Uterus (tissue), 4 donors: ENCODE data around the gene SRP9. TPM values are rescaled to one million over a fixed set of nuclear protein-coding genes. Genes with fewer than 3 reads are reported as not detected.

Source experiments
- DNase-seq, 2 donors: peaks; one replicate each; pipeline ENCODE4 v3.0.0-alpha.2; 2019 to 2020
- H3K27ac ChIP-seq, 2 donors: fragments of 200-600 bp; sonication (generic); 1 replicate in 1 of 2; 2 replicates in 1 of 2; pipeline ENCODE4 v1.5.1; 2016 to 2018
- H3K27me3 ChIP-seq, 2 donors: fragments of 200-600 bp; sonication (generic); one replicate each; pipeline ENCODE4 v1.5.1; 2018 to 2019; ENCODE audit warnings: control low read depth in 1 of 2
- H3K36me3 ChIP-seq, 2 donors: fragments of 200-600 bp; sonication (generic); one replicate each; pipeline ENCODE4 v1.5.1; 2019; ENCODE audit warnings: control low read depth in 1 of 2
- H3K4me1 ChIP-seq, 2 donors: fragments of 200-600 bp; sonication (generic); one replicate each; pipeline ENCODE4 v1.5.1; 2018 to 2019; ENCODE audit warnings: control low read depth in 1 of 2
- H3K4me3 ChIP-seq, 2 donors: fragments of 200-600 bp; sonication (generic); 1 replicate in 1 of 2; 2 replicates in 1 of 2; pipeline ENCODE4 v1.5.1; 2018 to 2019; ENCODE audit warnings: mild to moderate bottlenecking in 1 of 2
- H3K9me3 ChIP-seq, 2 donors: fragments of 200-600 bp; sonication (generic); one replicate each; pipeline ENCODE4 v1.5.1; 2019; ENCODE audit warnings: control low read depth in 1 of 2
- POLR2A ChIP-seq, 2 donors: fragments of 450-650 bp; IDR thresholded peaks; one replicate each; pipeline ENCODE4 v1.6.1; 2016; ENCODE audit warnings: antibody characterized with exemption in 2 of 2, mild to moderate bottlenecking in 1 of 2, moderate library complexity in 1 of 2
- intact Hi-C: fragments of 100-400 bp; cut with DNase I; formaldehyde crosslinking; loops from one replicate; pipeline ENCODE4 v1.15.1; 2023; ENCODE audit warnings: low total_unique reads
- total RNA-seq, 4 donors: library from RNA; depleted of rRNA in 3 of 4; stranded (reverse); fragments of >200 nt in 3 of 4; gene quantifications; one replicate each; pipeline versions ENCODE4 v1.1.0 to v1.2.4, GENCODE V29; 2014 to 2023
- TF ChIP-seq, protein P1 (sequence below), 4 experiments: fragments of 200-600 bp in 2 of 4; fragments of 450-650 bp in 2 of 4; sonication (generic) in 2 of 4; IDR thresholded peaks; one replicate each; pipeline ENCODE4 v1.5.1; 2016 to 2019; ENCODE audit warnings: antibody characterized with exemption in 4 of 4, mild to moderate bottlenecking in 2 of 4, moderate library complexity in 1 of 4
- donor health status: DM: yes; HTN: yes; CAD: no.

SRP9 gene
- total RNA-seq, 4 donors from 2014 or later: 169 to 551 (median 202) TPM

DNA sequence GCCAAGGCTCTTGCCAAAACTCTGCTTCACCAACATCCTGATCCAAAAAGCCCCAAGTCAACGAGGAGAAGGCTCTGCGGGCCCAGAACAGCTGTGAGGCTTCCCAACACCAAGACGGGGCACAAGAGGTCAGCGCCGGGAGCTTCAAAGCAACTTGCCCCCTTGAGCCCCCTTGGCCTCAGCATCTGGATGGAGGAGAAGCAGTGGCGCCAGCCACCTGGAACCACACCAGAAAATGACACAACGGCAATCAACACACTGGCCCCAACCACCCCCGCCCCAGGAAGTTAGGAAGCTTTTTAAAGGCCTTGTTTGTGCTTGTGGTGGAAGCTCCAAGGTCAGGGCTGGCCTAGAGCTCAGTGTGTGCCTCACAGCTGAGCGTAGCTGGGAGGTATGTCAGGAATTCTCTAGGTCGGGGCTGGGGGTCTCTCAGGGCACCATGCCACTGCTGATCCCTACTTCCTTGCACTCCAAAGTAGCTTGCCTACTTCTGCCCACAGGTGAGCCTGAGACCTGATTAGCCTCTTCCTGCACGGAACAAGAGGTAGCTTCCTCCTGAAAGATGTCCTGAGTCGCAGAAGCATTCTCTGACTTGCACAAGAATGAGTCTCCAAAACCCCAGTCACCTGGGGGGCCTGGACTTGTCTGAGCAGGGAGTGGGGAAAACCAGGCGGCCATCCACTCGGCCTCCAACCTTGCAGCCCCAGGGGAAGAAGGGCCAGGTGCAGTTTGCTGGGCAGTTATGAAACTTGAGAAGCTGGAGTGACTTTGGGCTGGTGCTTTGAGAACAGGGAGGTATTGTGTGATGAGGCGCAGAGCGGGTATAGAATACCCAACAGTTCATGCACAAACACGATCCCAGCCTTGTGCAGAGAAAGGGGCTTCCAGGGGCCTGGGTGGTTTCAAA, 9.7 kb upstream of the SRP9 start:
- Histone ChIP-seq H3K27ac (peak overlapping the region; percentile 73 to 82), H3K36me3 (no peaks in the 10 kb centered on the region), H3K27me3 (no peaks in the 10 kb centered on the region), H3K4me3 (no peak overlapping the region), H3K4me1 (peaks cover 6 to 17% of the 10 kb centered on the region in 2 donors), H3K9me3 (no peaks in the 10 kb centered on the region)
- peak; percentile 76 to 82 for DNase-seq
- TF ChIP-seq, protein P1, sequence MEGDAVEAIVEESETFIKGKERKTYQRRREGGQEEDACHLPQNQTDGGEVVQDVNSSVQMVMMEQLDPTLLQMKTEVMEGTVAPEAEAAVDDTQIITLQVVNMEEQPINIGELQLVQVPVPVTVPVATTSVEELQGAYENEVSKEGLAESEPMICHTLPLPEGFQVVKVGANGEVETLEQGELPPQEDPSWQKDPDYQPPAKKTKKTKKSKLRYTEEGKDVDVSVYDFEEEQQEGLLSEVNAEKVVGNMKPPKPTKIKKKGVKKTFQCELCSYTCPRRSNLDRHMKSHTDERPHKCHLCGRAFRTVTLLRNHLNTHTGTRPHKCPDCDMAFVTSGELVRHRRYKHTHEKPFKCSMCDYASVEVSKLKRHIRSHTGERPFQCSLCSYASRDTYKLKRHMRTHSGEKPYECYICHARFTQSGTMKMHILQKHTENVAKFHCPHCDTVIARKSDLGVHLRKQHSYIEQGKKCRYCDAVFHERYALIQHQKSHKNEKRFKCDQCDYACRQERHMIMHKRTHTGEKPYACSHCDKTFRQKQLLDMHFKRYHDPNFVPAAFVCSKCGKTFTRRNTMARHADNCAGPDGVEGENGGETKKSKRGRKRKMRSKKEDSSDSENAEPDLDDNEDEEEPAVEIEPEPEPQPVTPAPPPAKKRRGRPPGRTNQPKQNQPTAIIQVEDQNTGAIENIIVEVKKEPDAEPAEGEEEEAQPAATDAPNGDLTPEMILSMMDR (IDR thresholded peaks at IDR 0.05): no peak
- no peak for TF ChIP-seq POLR2A (IDR thresholded peaks at IDR 0.05)
- intact Hi-C loops: no loop called here

DNA sequence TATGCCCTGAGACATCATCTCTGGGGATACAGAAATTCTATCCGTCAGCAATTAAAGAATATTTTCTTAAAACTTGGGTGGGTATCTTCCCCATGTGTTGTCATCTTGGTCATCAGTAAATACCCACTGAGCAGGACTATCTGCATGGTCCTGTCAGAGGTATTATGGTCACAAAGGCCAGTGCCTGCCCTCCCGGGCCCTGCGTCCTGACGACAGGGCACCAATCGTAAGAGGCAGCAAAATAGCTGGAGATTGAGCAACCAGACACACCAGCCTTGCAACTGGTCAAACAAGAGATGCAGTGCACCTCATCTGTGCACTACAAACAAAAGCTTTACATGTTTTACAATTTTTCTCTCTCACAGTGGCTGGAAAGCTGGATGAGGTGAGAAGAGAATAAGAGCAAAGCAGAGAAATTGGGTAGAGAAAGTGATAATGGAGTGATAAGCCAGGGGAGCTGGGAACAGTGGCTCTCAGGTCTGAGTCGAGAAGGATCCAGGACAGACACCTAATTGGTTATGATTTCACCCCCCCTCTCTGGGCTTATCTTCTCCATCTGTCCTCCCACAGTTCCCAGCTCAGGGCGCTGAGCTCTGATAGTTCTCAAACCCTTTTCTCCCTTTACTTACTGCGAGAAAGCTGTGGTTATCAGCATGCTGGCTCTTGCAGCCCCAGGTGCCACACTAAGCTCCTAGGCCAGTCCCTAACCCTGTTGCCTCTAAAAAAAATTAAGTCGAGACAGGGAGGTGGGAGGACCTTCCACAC, 8.8 kb upstream of the SRP9 start:
- Histone ChIP-seq H3K4me3 (no peak overlapping the region), H3K27me3 (no peaks in the 10 kb centered on the region), H3K36me3 (no peaks in the 10 kb centered on the region), H3K27ac (peak overlapping the region in 1 of 2 donors; percentile 82), H3K9me3 (no peaks in the 10 kb centered on the region), H3K4me1 (peaks cover 4 to 12% of the 10 kb centered on the region in 2 donors)
- intact Hi-C loops: no loop called here
- TF ChIP-seq, protein P1 (IDR thresholded peaks at IDR 0.05): no peak
- no peak for TF ChIP-seq POLR2A (IDR thresholded peaks at IDR 0.05)
- DNase-seq: no peak

DNA sequence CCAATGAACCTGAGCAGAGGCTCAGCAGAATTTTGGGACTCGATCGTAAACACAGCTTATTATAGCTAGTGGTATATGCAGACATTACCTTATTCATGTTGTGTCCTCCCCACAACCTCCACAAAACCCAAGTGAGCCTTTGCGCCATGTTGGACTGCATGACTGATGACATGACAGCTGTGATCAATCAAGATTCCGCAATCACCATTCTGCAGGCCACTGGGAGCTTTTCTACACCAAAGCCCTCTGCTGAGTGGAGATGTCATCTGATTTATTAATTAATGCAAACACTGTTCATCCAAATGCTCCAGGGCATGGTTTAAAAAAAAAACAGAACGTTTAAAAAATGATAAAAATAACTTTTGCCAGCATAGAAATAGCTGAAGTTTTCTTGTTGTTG, 7.9 kb upstream of the SRP9 start:
- intact Hi-C loops: loop anchor here (10.0 kb wide), 2 partner anchors 115 to 295 kb away; partner anchors contain the start of gene ENAH
- TF ChIP-seq, protein P1 (IDR thresholded peaks at IDR 0.05): no peak
- no peak for TF ChIP-seq POLR2A (IDR thresholded peaks at IDR 0.05)
- H3K9me3 ChIP-seq: no peaks in the 10 kb centered on the region
- no peak overlapping the region for H3K27ac ChIP-seq
- H3K27me3 ChIP-seq: no peaks in the 10 kb centered on the region
- peaks cover 0 to 3% of the 10 kb centered on the region in 2 donors for H3K4me1 ChIP-seq
- no peaks in the 10 kb centered on the region for H3K36me3 ChIP-seq
- H3K4me3 ChIP-seq: no peak overlapping the region
- no peak for DNase-seq

DNA sequence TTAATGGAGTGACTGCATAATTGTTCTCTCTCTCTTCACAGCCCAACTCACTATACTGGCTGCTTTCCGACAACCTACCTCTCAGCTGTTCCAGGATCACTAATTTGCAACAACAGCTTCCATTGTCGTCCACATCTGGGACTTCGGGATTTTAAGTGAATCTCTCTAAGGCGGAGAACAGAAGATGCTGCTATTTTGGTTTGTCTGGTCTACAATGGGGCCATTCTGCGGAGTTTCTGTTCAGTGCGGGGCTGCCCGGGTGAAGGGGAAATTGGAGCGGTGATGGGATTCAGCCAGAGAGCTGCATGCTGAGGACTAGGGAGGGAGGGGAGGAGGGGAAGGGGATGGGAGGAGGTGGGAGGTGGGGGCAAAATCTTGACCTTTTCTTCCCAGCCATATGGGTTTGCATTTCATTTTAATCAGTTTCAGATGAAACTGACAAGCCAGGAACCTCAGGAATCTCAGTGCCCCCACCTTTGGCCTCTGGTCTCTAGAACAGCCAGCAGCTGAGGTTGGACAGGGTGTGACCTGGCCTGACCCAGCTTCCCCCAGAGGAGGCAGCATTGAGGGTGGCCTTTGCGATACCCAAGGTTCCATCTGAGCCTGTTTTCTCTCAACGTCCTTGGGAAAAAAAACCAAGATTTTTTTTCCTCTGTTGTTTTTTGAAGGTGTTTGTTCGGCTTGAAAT, 6.9 kb upstream of the SRP9 start:
- Histone ChIP-seq H3K4me3 (no peak overlapping the region), H3K27ac (no peak overlapping the region), H3K4me1 (peaks cover 0 to 3% of the 10 kb centered on the region in 2 donors), H3K9me3 (no peaks in the 10 kb centered on the region), H3K36me3 (no peaks in the 10 kb centered on the region), H3K27me3 (no peaks in the 10 kb centered on the region)
- DNase-seq: no peak
- intact Hi-C loops: loop anchor here (10.0 kb wide), 2 partner anchors 116 to 296 kb away; partner anchors contain the start of gene ENAH
- TF ChIP-seq, protein P1 (IDR thresholded peaks at IDR 0.05): no peak
- no peak for TF ChIP-seq POLR2A (IDR thresholded peaks at IDR 0.05)
